GM11168 (cell line): ENCODE results near the gene TRAP1.
"Not testable (repeated sequence)": the region's sequence is repeated elsewhere in the genome, so short reads cannot be mapped to it uniquely, and the experiment has no call there.

ENCODE experiments used
- in situ Hi-C: fragments of 300-500 bp; cut with MboI; formaldehyde crosslinking; loops from one replicate; pipeline ENCODE4 v1.12.0; 2022; ENCODE audit warnings: low sequenced_read_pairs; ENCODE audit not compliant: unreplicated experiment

TRAP1 gene

GRCh38 chr16:3625911-3626732, 91.2 kb downstream of the TRAP1 start:
- in situ Hi-C loops: no loop called here

DNA sequence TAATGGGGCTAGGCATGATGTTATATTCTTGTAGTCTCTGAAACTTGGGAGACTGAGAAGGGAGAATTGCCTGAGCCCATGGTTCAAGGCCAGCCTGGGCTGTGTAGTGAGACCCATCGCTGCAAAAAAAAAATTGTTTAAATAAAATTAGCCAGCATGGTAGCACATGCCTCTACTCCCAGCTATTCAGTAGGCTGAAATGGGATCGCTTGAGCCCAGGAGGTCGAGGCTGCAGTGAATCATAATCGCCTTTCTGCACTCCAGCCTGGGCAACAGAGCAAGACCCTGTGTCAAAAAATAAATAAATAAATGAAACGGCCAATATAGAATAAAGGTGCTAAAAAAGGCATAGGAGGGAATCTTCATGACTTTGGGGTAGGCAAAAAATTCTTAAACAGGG, 92.0 kb downstream of the TRAP1 start:
- in situ Hi-C loops: no loop called here

GRCh38 chr16:3623642-3624041, 93.7 kb downstream of the TRAP1 start:
- in situ Hi-C loops: no loop called here

DNA sequence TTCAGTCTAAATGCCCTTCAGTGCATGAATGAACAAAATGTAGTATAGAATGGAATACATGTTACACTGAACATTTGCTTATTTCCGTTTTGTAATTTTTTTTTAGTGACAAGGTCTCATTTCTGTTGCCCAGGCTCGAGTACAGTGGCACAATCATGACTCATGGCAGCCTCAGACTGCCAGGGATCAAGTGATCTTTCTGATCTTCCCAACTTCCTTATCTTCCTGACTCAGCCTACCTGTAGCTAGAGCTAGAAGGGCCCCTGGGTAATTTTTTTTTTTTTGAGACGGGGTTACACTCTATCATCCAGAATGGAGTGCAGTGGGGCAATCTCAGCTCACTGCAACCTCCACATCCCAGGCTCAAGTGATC, 98.6 kb downstream of the TRAP1 start:
- in situ Hi-C loops: no loop called here

GRCh38 chr16:3612510-3613466, 104.5 kb downstream of the TRAP1 start:
- in situ Hi-C loops: no loop called here

DNA sequence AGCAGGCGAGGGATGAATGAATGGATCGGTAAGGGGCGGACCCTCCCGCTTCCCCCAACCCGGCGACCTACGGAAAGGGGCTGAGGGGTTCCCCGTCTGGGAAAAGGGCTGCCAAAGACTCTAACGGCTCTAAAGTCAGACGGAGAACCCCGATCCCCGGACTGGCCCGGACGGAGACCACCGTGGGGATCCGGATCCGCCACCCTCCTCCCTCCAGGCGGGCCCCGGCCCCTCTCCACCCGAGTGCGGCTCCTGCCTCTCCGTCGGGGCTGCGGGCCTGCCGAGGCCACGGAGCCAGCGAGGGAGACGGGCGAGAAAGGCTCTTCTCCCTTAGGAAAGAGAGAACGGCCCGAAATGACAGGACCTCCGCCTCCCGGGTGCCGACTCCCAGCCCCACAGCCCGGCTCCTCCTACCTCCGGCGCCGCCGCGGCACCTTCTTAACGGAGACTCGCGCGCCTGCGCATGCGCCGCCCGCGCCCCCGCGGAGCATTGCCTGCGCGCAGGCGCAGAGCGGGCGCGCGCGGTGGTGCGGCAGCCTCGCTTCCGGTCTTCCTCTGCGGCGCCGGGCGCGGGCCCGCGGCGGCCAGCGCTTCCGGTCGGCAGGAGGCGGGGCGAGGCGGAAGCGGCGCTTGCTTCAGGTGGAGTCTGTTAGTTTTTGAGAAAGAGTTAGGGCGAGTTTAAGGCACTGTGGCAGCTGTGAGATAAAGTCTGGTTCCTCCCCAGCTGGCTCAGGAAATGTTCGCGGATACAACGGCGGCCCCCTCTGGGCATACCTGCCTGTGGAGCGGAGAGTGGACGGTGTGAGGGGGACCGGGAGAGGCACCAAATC, 106.0 kb downstream of the TRAP1 start, which contains the start of gene SLX4:
TSS of gene SLX4 (minus strand) at position 461 of the 830 bp plus-strand sequence. CDS start 2,642 bp downstream, outside the sequence.
- in situ Hi-C loops: no loop called here

DNA sequence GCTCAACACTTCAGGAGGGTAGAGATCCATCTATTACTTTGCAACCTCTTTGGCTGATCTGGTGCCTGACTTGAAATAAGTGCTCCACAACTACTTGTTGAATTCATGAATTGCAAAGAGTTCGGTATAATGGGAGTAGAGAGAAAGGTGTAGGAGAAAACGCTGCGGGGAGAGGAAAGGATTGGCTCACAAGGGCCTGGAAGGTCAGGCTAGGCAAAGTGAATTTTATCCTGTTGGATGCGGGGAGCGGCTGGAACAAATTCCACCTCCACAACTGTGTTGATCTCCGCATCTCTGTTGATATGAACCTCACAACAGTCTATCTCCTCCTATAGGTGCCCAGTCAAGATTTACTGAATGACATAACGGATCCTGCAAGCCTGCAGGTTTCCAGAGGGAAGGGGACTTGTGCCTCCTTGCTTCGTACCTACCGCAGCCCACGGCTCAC, 106.6 kb downstream of the TRAP1 start:
- in situ Hi-C loops: no loop called here

- in situ Hi-C loops: no loop called here
These were observed 107.2 kb downstream of the TRAP1 start for GRCh38 chr16:3609895-3610697.

GRCh38 chr16:3608976-3609375, 108.3 kb downstream of the TRAP1 start:
- in situ Hi-C loops: not testable (repeated sequence)

DNA sequence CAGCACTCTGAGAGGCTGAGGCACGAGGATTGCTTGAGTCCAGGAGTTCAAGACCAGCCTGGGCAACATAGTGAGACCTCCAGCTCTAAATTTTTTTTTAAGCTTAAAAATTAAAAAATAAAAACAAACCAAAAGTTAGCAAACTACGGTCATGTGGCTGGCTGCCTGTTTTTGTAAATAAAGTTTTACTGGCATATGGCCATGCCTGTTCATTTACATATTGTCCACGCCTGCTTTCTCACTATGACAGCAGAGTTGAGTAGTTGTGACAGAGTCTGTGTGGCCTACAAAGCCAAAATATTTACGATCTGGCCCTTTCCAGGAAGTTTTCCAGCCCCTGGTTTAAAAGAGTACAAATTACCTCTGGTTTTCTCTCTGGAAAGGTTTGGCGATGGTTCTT, 109.3 kb downstream of the TRAP1 start:
- in situ Hi-C loops: no loop called here
